Esophagus mucosa (tissue), 1 donor: Measurements from ENCODE around the gene VAPA. TPM values are rescaled to one million over a fixed set of nuclear protein-coding genes. Genes with fewer than 3 reads are reported as not detected.

ENCODE experiments used
- ATAC-seq: fragments of 200-7000 bp; cut with Tn5 transposase; one replicate; pipeline ENCODE4 v1.9.1; 2020
- total RNA-seq: library from RNA; stranded (reverse); gene quantifications from one replicate; pipeline ENCODE4 v1.2.4, GENCODE V29; 2023
- donor health status: DM: yes; HTN: yes; CAD: no.

VAPA gene
- total RNA-seq, 1 donor from 2014 or later: 232 TPM

DNA sequence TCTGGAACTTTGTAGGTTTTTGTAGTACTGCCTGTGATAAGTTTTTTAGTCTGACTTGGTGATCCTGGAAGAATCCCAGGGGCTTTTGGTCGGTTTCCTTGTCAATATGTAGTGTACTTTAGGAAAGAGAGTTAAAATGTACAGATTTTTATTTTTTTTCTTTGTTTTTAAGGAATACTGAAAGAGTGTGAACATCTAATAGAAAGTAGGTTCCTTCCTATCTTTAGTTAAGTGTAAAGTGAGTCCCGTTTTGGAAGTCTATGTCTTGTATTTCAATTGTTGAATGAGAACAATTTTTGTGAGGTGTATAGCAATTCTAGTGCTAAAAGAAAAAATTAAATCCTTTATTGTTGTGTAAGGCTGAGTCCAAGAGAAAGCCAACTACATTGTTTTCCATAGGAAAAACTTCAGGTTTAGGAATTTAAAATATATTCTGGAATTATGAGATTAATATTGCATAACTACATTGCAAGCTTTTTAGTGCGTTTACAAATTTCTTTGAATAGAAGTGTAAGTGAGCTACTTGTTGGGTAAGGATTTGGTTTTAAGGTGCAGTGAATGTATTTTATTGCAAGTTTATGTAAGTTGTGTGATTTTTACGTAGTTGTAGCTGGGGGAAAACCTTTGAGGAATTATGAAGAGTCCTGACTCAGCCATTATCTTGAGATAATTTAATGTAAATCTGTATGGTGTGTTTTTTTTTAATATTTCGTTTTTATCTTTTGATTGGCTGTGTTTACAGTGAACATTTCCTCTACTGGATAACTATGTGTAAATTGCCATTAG is 1.7 kb downstream of the VAPA start:
- ATAC-seq: no peak

DNA sequence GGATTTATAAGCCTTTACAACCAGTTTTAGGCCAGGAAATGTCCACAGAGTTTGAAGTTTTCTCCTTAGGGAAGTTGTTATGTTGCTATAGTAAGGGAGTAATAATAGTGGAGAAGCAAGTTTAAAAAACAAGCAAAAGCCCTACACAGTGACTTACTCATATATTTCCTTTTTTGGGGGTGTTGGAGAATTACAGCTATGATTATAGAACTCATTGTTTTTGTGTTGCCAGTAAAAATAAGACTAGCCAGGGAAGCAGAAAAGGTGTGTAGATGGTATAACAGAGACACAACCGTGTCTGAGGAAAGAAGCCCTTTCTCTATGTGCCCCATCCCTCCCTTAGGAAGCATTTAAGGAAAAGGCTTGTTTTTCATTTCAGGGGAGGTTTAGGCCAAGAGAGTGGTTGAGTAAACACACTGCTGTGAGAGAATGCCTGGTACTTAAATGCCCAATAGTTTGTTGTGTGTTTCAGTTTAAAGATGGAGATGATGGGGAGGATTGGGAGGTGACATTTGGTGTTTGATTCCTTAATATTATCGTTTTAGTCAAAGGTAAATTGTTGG is 2.3 kb downstream of the VAPA start:
- ATAC-seq: no peak

DNA sequence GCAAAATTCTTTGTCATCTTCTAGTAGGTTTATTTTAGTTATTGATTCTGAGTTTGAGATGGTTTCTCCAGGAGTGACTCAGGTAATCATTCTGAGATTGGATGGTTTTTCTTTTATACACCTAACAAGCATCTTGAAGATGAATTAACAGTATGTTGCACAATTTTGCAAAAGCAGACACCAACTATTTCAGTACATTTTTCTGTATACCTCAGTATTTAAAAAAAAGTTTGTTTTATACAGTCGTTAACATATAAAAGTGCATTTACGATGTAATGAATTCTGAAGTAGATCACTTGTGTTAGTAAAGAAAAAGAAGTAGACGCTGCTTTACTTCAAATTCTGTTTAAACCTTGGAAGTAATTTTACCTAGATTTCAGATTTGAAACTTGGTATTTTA is 3.0 kb downstream of the VAPA start:
- ATAC-seq: no peak

DNA sequence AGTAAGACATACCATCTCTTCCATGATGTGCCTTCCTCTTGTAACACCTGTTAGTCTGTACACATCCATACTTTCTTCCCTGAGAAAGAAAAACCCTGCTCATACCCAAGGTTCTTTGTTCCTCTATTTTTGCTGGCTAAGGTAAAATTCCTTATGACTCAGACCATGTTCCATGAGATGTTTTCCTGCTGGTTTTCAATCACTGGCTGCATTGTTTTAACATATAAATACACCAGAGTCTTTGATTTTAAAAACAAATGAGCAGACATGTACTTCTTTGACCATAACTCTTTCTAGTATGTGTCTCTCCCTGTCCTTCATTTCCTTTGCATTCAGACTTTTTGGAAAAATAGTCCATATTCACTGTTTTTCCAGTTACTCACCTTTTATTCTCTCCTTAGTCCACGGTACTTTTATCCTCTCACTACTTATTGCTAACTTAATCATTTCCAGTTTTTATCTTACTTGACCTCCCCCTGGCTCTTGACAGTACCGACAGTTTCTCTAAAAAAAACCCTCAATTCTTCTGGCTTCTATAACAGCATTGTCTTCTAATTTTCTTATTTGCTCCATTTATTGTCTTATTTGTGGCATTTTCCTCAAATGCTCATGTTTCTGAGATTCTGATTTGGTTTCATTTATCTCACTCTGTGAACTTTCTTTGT is 4.3 kb downstream of the VAPA start:
- no peak for ATAC-seq

DNA sequence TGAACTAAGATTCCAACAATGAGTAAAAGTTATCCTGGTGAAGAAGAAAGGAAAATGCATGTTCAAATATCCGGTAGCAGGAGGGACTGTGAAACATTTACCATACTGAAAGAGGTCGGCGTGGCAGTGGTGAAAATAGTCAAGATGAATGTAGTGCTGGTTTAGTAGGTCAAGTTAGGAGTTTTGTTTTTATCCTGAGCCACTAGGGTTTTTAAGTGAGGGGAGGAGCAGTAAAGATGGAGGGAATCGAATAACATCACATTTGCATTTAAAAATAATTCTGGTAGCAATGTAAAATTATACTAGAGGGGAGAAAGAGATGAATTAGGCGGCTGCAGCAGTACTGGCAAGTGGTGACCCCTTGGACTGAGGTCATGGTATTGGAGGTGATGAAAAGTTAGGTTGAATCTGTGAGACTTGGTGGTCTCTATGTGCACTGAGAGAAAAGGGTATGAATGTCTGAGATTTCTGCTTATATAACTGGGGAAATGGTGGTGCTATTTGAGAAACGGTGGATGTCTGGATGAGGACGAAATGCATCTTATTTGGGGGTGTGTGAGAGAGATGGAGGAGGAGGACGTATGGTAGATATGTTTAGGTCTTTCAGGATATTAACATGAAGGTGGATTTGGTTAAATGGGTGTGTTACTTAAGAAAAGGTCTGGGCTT is 5.9 kb downstream of the VAPA start:
- ATAC-seq: no peak

DNA sequence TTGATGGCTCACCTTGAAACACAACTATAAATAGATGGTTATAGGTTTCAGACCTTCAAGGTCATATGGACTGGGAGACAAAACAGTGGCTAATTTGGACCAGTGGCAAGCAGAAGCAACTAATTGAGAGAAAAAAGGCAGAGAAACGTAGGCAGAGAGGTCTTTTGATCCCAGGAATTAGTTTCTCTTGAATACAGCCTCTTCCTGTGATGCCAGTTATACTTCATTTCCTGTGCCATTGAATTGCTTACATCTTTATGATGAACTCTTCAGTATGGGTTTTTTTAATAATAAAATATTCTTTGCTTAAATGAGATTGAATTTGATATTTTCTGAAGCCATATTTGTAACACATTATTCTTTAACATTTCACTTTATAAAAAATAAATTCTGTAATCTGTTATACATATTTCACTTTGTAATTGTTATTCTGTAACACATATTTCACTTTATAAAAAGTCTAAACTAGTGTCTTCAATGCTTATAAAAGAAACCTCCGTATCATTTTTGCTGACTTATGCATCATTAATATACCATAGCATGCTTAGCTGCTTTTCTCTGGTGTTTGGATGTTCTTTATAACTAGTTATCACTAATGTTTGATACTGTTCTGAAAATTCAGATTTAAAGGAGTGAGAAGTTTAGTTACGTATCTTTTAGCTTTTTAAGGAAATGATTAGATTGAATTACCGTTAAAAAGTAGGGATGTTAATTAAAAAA is 8.9 kb downstream of the VAPA start:
- no peak for ATAC-seq

DNA sequence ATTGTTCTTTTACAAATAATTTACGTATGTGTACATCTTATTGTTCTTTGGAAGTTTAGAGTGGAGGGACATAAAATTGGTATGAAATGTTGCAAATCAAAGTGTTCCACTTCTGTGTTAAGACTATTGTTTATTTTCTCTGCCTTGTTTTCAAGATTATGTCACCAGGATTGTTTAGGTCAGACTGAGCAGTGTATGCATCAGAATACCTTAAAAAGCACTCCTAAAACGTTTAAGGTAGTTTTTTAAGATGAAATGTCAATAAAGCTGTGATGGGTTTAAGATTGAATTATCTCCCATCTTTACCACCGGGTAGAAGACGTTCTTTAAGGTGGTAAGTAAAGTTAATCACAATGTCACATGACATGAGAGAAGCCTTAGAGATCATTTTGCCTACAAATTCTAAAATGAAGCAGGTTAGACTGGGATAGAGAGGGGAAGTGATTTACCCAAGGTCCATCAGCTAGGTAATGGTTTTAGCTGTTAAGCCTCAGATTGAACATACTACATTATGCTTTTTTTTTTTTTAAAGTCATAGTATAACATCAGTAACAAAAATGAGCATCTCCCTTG is 10.6 kb downstream of the VAPA start:
- ATAC-seq: no peak

DNA sequence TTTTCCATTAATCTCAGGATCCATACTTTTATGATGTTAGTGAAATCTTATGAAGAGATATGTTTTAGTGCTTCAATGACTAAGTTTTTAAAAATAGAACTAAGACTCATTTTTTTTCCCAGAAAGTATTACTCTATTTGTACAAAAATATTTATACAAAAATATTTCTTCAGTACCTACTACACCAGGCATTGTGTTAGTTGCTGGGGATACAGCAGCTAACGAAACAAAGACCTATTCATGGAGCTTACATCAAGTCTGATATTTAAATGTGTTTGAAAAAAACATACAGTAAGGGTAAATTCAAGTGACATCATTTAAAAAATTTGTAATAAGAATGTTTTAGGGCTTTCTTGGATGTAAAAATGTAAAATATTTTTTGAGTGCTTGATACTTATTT is 11.6 kb downstream of the VAPA start:
- ATAC-seq: no peak

DNA sequence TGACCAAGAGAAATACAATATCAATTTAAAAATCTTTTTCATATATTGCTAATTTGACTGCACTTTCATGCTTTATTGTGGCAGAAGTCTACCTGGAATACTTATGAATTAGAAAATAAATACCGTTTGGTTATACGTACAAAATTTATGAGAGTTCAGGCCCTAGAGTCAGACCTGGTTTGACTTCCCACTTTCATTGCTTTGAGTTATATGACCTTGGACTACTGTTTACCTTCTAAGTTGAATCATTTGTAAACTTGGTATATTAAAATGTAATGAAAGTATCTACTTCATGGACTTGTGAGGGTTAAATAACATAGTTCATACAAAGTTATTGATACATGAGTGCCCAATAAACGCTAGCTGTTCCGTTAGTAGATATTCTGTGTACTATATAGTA is 12.0 kb downstream of the VAPA start:
- ATAC-seq: no peak

DNA sequence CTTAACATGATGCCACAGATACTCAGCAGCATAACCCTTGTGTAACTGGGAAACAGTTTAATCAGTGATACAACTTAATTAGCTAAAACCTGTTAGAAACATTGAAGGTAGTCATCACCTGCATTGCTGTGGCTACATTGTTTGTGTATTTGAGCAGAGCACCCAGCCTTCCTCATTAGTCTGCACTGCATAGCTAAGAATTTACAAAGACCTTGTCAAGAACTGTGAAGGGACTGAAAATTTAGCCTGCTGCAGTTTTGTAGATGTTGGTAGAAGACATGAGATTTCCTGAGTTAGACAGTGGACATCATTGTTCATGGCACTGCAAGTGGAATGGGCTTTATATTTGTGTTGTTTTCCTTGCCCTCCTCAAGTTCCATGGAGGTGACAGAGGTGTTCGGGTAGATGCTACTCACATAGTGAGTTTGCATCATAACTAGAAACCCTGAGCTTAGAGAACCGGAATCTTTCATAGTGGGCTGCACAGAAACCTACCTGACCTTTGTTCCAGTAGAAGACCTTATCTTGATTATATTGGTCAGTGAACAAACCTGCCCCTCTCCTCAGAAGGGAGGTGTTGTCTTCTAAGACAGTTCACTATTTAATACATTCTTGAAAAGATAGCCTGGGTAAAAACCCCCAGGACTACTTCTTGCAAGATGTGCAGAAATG is 12.5 kb downstream of the VAPA start:
- peak; percentile 23 for ATAC-seq

DNA sequence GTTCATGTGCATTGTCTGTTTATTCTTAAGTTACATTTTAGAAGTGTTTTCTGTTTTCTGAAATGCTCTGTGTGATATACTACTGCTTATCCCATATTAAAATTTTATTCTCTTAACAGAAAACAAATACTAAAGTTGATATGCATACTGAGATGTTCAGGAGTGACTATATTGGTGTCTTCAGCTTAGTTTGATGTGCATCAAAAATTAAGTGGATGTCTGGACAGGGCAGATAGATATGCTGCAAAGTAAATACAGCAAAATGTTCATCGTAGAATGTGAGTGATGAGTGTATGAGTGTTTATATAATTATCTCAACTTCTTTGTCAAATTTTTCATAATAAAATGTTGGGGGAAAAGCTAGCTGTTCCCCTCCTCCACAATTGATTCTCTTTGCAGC is 13.2 kb downstream of the VAPA start:
- no peak for ATAC-seq

DNA sequence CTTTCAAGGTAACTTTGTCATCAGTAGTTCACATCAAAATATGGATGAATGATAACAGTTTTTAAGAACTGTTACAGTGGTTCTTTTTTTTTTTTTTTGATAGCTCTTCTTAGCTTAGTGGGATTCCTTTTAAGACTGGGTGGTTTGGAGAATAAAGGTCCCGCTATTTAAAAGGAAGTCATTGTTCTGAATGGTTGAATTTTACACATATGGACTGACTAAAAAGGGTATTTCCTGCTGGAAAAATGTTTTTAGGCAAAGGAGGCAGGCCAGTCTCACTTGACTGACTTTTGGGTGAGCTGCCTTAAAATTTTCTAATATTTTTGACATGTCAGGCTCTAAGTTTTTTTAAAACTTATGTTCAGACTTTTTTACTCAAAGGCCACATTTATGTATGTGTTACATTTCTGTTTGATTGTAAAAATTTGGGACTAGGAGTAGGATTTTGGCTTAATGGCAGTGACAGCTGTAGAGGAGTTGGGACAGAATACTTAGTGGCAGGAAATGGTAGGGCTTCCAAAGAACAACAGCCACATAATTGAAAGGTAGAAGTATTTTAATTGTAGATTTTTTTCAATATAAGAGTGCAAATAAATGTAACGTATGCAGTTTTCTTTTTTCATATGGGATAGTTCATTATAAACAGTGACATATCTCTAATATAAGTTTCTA is 13.7 kb downstream of the VAPA start:
- ATAC-seq: no peak

DNA sequence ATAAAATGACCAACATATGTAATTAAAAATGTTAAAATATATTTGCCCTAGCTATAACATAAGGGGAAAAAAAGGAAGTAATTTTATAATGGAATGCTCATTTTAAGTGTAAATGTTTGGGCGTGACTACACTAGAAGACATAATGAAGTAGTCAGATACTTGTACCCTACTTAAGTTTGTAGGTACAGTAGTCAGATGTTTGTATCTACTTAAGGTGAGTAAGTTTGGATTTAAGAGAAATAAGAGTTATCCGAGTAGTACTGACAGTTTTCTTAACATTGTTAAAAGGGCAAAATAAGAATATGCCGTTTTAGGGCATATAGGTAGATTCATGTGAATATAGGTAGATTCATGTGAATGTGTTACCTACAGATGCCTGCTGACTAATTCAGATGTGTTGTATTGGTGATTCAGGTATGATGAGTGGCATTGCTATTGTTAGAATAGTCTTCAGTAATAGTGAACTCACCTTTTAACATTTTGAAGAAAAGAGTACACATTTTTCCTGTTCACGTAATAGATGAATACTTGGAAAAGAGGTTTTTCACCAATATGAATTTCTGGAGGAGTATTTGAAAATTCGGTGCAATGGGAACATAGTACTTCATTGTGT is 14.9 kb downstream of the VAPA start:
- peak; percentile 68 for ATAC-seq

DNA sequence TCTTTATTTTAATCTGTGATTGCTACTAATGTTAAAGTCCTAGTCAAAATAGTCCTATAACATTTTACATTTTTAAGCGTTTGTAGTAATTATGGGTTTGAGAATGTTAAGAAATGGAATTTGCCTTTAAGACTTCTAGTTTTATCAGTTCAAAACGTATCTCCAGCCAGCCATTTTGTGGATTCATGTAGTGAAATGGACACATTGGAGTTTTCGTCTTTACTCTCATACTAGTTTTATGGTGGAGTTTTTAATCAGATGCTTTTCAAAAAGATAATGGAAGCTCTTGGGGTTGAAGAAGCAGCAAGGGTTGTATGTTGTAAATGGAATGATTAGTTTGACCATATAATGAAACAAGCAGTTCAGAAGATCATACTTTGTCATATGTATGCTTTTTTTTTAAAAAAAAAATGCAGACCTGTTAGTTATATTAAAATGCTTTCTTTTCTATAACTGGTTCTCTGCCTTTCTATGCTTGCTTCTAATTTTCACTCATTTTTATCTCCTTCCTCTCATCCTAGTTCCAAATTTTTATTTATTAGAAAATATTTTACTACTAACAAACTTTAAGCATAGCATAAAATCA is 16.6 kb downstream of the VAPA start:
- ATAC-seq: no peak

DNA sequence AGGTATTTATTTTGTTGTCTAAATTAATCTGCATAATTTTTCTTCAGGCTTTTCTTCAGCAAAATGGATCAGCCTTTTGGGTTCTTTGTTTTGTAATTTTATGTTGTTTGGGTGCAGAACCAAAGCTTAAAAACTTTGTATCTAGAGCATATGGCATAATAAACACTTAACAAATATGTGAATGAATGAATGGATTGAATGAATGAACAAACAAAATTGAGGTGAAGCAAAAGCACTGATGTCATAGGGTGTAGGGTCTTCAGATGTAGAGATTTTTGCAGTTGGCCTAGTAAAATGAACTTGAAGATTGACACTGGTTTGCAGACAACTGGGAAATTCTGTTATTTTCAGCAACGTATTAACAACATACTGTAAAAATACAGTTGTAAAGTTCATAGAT is 17.3 kb downstream of the VAPA start:
- no peak for ATAC-seq

DNA sequence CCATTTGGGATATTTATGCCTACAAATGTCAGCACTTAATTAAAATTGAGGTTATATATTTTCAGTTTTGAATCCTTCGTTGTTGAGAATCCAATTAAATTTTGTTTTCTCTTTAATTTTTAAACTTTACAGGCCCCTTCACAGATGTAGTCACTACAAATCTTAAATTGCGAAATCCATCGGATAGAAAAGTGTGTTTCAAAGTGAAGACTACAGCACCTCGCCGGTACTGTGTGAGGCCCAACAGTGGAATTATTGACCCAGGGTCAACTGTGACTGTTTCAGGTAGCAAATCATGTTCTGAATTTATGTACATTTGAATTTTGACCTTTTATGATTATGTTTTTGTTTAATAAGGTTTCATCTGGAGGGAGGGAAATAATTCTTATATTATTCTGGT is 17.9 kb downstream of the VAPA start:
- ATAC-seq: no peak

DNA sequence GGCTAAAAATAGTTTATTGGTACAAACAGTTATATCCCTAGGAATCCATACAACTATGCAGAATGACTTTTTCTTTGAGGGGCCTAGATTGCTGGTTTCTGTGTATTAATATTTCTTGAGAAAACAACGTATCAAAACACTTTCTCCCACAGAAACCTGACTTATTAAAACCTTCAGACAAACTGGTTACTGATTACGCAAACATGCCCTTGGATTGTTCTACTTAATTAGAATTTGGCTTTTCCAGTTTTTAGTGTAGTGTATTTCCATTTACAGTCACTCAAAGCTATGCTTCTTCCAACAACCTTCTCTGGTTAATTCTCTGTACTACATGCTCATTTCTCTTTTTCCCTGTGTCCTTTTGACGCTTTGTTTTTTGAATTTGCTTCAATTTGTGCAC is 20.0 kb downstream of the VAPA start:
- peak; percentile 34 for ATAC-seq

DNA sequence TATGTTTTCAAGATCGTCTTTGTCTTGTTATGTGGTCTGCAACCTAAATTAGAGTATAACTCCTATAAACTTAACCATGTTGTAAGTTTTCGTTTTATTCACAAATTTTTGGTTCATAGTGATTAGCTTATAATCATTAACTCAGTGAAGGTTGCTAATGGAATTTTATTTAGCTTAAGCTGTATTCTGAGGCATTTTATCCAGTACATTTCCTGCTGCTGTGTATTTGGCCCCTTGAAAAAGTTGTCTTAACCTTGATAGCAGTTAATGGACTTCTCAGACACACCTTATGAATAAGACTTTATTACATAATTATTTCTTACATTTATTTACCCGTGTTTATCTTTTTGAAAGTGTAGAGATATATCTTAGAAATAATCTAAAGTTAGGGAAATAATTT is 20.5 kb downstream of the VAPA start:
- ATAC-seq: no peak

DNA sequence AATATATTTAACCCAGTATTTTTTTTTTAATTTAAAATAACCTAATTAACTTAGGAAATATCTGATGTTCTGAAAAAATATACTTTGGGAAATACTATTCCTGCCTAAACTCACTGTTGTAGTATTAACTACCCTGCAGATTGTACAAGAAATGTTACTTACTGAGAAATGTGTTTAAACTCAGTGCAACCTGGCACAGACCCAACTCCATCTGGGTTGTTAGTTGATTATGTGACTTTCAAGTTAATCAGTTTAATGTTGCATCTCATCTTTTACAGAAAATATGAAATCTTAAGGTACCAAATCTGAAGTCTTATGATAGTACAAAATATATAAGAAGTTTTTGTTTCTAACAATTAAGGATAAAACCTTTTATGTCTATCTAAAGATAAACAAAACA is 27.3 kb downstream of the VAPA start:
- no peak for ATAC-seq

DNA sequence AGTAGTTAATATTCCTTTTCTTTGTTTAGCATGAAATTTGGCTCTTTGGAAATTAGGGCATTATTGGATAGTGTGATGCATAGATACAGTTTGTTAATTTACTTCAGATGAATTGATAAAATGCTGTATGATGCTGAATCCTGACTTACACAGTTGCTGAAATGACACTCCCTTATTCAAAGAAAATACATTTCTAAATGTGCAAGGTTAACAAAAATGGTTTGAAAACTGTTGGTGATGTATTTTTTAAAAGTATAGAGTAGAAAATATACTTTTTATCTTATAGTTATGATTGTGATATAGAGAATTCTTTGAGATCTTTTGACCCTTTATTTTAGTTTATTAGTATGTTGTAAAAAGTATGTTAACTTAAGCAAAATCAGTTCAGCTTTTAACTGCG is 27.8 kb downstream of the VAPA start:
- no peak for ATAC-seq

DNA sequence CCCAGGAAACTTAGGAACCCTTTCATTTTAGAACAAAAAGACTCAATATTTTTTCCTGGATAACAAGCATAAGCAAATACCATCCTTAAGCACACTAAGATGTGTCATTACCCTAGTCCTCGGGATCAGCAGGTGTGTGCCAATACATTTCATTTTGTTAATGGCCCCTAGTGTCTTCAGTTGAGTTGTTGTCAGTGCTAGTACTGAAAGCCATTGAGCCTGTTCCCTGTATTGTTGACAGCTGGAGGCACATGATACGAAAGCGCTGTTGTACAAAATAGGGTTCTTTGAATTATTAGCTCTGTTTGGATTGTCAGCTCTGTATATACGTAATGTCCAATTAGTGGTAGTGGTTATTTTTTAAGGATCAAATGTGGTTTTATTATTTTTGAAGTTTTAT is 29.5 kb downstream of the VAPA start:
- ATAC-seq: peak; percentile 31
